Fibroblast of skin of abdomen (primary cell): ENCODE results near the gene TNFSF9.
"Not testable (repeated sequence)": the region's sequence is repeated elsewhere in the genome, so short reads cannot be mapped to it uniquely, and the experiment has no call there.

Experiments
- DNase-seq: peaks from one replicate; pipeline ENCODE4 v3.0.0-alpha.2; 2013

The TNFSF9 gene

GRCh38 chr19:6532244-6532999 lies 1.6 kb downstream of the TNFSF9 start:
- DNase-seq, result no peak

- DNase-seq, result no peak
Measured at GRCh38 chr19:6533000-6533328, 2.1 kb downstream of the TNFSF9 start.

- DNase-seq, result no peak
Measured at GRCh38 chr19:6533746-6534418, 3.1 kb downstream of the TNFSF9 start.

DNA sequence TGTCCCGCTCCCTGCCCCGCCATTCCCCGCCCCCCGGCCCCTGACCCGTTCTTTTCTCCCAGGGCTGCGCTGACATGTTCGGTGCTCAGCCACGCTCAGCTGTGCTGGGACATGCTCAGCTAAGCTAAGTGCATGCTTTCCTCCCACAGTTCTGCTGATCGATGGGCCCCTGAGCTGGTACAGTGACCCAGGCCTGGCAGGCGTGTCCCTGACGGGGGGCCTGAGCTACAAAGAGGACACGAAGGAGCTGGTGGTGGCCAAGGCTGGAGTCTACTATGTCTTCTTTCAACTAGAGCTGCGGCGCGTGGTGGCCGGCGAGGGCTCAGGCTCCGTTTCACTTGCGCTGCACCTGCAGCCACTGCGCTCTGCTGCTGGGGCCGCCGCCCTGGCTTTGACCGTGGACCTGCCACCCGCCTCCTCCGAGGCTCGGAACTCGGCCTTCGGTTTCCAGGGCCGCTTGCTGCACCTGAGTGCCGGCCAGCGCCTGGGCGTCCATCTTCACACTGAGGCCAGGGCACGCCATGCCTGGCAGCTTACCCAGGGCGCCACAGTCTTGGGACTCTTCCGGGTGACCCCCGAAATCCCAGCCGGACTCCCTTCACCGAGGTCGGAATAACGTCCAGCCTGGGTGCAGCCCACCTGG lies 3.7 kb downstream of the TNFSF9 start:
- no peak for DNase-seq

DNA sequence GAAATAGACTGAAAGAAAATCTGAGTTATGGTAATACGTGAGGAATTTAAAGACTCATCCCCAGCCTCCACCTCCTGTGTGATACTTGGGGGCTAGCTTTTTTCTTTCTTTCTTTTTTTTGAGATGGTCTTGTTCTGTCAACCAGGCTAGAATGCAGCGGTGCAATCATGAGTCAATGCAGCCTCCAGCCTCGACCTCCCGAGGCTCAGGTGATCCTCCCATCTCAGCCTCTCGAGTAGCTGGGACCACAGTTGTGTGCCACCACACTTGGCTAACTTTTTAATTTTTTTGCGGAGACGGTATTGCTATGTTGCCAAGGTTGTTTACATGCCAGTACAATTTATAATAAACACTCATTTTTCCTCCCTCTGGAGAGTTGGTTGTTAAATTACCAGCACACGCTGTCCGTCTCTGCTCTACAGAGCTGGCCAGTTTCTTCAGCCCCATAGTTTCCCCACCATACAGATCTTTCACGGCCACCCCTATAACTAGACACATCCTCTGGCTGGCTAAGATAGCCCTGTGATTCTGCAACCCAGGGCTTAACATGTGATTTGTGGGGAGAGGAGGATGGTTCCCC lies 4.8 kb downstream of the TNFSF9 start:
- DNase-seq, result no peak

GRCh38 chr19:6539514-6539913 lies 8.7 kb downstream of the TNFSF9 start:
- DNase-seq, result no peak

GRCh38 chr19:6540918-6541689 lies 10.3 kb downstream of the TNFSF9 start:
- no peak for DNase-seq

- no peak for DNase-seq
Measured at GRCh38 chr19:6543866-6544347, 13.1 kb downstream of the TNFSF9 start.

DNA sequence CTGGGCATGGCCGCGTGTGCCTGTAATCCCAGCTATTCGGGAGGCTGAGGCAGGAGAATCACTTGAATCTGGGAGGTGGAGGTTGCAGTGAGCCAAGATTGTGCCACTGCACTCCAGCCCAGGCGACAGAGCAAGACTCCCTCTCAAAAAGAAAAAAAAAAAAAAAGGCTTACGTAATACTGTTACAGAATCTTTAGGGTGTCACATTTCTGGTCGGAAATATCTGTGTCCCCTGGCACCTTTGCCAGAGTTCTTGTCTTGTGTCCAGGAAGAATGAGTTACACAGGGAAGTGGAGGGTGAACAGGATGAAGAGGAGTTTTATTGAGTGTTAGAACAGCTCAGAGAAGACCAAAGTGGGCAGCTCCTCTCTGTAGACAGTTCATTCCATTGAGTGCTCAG lies 19.9 kb downstream of the TNFSF9 start:
- not testable (repeated sequence) for DNase-seq

DNA sequence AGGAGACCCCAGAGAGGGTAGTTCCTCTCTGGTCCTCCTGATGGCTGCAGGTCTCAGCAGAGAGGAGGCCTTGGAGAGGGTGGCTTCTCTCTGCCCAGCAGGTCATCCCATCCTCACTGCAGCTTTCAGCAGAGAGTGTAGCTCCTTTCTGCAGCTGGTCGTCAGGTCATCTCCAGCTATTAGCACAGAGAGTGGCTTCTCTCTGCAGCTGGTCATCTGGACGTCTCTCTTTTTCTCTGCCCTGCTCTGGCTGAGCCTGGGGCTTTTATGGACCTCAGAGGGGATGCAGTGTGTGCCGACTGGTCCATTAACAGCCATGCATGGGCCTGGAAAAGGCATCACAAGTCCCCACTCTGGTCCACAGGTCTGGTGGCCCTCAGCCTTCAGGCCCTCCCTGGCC lies 20.3 kb downstream of the TNFSF9 start:
- DNase-seq, result no peak

DNA sequence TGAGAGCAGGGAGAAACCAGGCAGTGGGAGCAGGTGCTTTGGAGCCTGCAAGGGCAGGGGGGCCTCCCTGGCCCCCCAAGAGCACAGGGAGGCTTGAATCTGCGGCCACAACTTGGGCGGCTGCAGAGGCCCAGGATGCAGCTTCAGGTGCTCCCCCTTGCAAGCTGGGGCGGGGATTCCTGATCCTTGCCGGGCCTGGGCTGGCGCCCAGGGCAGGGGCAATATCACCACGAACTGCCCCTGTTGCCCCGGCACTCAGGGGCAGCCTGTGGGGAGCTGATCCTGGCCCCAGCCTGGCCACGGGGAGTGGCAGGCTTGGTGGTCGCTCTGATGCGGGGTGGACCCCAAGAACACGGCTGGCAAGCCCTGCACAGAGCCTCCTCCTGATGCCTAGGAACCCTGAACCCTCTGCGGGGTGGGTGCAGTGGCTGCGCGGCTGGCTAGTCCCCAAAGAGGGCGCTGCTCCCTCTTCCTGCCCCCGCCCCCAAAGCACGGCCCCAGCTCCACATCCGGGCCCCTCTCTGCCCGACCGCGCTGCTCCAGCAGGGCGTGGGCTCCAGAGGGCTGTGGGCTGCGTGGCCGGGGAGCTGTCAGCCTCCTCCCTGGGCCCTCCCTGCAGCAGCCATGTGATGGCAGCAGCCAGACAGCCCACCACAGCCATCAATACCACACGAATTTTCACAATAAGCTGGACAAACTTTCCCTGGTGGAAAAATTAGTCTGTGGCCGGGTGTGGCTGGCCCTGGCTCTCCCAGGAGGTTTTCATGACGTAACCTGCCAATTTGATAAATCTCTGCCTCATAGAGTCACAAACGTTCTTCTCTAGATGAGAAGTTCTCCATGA lies 21.0 kb downstream of the TNFSF9 start:
- DNase-seq, result peak; percentile 16

DNA sequence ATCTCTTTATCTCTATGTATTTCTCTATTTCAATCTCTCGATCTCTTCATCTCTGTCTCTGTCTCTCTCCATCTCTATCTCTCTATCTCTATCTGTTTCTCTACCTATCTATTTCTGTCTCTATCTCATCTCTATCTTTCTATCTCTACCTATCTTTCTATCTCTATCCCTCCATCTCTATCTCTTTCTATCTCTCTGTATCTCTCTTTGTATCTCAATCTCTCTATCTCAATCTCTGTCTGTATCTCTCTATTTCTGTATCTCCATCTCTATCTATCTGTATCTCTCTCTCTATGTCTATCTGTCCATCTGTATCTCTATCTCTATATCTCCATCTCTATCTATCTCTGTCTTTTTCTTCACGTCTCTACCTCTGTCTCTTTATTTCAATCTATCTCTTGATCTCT lies 25.2 kb downstream of the TNFSF9 start:
- DNase-seq, result no peak

DNA sequence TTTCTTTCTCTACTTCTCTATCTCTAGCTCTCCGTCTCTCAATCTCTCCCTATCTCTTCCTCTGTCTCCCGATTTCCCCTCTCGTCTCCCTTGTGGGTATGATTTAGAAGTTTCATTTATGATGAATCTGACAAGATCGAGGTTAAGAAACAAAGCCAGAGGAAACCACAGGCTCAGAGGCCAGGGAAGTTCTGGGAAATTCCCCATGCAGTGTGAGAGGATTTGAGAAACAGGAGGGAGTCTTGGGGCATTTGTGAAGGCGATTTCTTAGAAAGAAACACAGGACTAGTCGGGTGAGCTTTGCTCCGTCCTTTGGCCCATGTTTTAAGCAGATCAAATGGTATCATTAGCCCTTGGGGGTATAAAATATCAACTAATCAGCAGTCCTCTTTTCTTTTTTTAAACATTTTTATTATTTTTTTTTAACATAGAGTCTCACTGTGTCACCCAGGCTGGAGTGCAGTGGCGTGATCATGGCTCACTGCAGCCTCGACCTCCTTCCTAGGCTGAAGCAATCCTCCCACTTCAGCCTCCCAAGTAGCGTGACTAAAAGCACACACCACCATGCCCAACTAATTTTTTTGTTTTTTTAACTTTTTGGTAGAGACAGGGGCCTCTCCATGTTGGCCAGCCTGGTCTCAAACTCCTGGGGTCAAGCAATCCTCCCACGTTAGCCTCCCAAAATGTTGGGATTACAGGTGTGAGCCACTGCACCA lies 25.8 kb downstream of the TNFSF9 start:
- peak; percentile 35 for DNase-seq

GRCh38 chr19:6562437-6562836 lies 31.6 kb downstream of the TNFSF9 start:
- DNase-seq, result not testable (repeated sequence)

GRCh38 chr19:6564393-6564792 lies 33.6 kb downstream of the TNFSF9 start:
- DNase-seq, result no peak

DNA sequence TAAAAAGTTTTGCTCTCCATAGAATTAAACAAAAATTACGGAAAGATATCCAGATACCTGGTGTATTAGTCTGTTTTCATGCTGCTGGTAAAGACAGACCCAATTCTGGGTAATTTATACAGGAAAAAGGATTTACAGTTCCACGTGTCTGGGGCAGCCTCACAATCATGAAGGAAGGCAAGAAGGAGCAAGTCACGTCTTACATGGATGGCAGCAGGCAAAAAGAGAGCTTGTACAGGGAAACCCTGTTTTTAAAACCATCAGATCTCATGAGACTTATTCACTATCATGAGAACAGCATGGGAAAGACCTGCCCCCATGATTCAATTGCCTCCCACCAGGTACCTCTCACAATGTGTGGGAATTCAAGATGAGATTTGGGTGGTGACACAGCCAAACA lies 35.9 kb downstream of the TNFSF9 start:
- DNase-seq, result not testable (repeated sequence)

GRCh38 chr19:6568010-6568526 lies 37.2 kb downstream of the TNFSF9 start:
- DNase-seq, result no peak

- DNase-seq, result no peak
Measured at GRCh38 chr19:6568816-6569215, 38.0 kb downstream of the TNFSF9 start.

DNA sequence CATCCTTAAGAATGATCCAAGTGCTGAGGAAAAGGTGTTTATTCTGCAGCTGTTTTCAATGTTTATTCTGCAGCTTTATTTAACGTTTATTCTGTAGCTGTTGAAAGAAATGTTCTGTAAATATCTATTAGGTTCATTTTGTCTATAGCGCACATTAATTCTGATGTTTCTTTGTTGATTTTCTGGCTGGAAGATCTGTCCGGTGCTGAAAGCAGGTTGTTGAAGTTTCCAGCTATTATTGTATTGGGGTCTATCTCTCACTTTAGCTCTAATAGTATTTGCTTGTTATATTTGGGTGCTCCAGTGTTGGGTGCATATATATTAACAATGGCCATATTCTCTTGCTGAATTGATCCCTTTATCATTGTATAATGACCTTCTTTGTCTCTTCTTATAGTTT lies 39.9 kb downstream of the TNFSF9 start:
- no peak for DNase-seq

DNA sequence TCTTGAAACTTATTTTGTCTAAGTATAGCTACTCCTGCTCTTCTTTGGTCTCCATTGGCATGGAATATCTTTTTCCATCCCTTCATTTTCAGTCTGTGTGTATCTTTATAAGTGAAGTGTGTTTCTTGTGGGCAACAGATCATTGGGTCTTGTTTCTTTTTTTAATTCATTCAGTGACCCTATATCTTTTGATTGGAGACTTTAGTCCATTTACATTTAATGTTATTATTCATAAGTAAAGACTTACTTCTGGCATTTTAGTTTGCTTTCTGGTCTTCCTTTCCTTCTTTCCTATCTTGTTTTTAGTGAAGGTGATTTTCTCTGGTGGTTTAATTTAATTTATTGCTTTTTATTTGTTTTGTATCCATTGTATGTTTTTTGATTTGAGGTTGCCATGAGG lies 40.3 kb downstream of the TNFSF9 start:
- DNase-seq, result no peak

DNA sequence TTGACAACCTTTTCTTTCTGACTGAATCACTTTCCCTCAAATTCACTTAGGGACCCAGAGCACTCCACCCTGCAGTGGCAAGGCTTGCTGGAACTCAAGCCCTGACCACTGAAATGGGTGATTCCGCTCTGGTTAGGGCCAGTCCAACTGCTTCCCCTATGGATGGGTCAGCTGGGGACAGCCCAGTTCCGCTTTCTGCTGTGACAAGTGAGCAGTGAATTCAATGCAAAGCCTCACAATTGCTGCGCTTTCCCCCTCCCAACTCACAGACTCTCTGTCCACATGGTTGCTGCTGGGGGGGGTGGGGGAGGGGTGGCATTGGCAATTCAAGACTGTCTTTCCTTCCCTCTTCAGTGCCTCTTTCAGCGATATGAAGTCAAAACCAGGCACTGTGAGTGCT lies 41.4 kb downstream of the TNFSF9 start:
- no peak for DNase-seq
